Gastrocnemius medialis (tissue), 4 donors: ENCODE results near the gene FBXW11. TPM values are rescaled to one million over a fixed set of nuclear protein-coding genes. Genes with fewer than 3 reads are reported as not detected.

Source experiments
- ATAC-seq, 2 donors: fragments of 150-250 bp; one replicate each; pipeline ENCODE4 v1.9.1; 2016
- DNase-seq, 2 donors: peaks; one replicate each; pipeline ENCODE4 v3.0.0-alpha.2; 2019
- H3K27ac ChIP-seq, 4 donors: fragments of 200-600 bp; sonication (generic); 1 replicate in 1 of 4; 2 replicates in 3 of 4; pipeline ENCODE4 v1.5.1; 2016 to 2018; ENCODE audit warnings: mild to moderate bottlenecking in 2 of 4, moderate library complexity in 1 of 4
- H3K27me3 ChIP-seq, 3 donors: fragments of 200-600 bp; sonication (generic) in 2 of 3; 1 replicate in 1 of 3; 2 replicates in 2 of 3; pipeline versions ENCODE4 v1.5.1 to v1.6.0; 2016 to 2019; ENCODE audit warnings: mild to moderate bottlenecking in 1 of 3, moderate library complexity in 1 of 3
- H3K36me3 ChIP-seq, 2 donors: fragments of 200-600 bp; sonication (generic) in 1 of 2; one replicate each; pipeline ENCODE4 v1.5.1; 2017 to 2018
- H3K4me1 ChIP-seq, 2 donors: fragments of 200-600 bp; sonication (generic) in 1 of 2; one replicate each; pipeline ENCODE4 v1.5.1; 2016 to 2017; ENCODE audit warnings: mild to moderate bottlenecking in 2 of 2
- H3K4me3 ChIP-seq, 4 donors: fragments of 200-600 bp; sonication (generic) in 3 of 4; 1 replicate in 1 of 4; 2 replicates in 3 of 4; pipeline ENCODE4 v1.5.1; 2016 to 2019; ENCODE audit warnings: mild to moderate bottlenecking in 2 of 4
- H3K9me3 ChIP-seq, 3 donors: fragments of 200-600 bp; sonication (generic) in 2 of 3; 1 replicate in 1 of 3; 2 replicates in 2 of 3; pipeline ENCODE4 v1.5.1; 2016 to 2019
- CTCF ChIP-seq, 5 experiments: fragments of 450-650 bp in 3 of 5; fragments of 200-600 bp in 2 of 5; sonication (generic) in 2 of 5; IDR thresholded peaks in 4 of 5; conservative IDR thresholded peaks in 1 of 5; 1 replicate in 4 of 5; 2 replicates in 1 of 5; pipeline ENCODE4 v1.5.1; 2016 to 2019; ENCODE audit warnings: antibody characterized with exemption in 5 of 5, mild to moderate bottlenecking in 3 of 5, moderate library complexity in 3 of 5
- POLR2A ChIP-seq, 2 donors: fragments of 450-650 bp; IDR thresholded peaks; one replicate each; pipeline ENCODE4 v1.6.1; 2017; ENCODE audit warnings: antibody characterized with exemption in 2 of 2, mild to moderate bottlenecking in 2 of 2, moderate library complexity in 2 of 2
- in situ Hi-C, 4 donors: fragments of 200-750 bp; cut with MboI; loops; one replicate each; pipeline versions ENCODE4 v1.15.0 to v1.8.0; 2017; ENCODE audit warnings: low sequenced_read_pairs in 4 of 4
- intact Hi-C: fragments of 100-400 bp; cut with DNase I; formaldehyde crosslinking; loops from one replicate; pipeline ENCODE4 v1.15.1; 2023; ENCODE audit warnings: low total_unique reads
- total RNA-seq, 4 donors: library from RNA; depleted of rRNA; stranded (reverse); fragments of >200 nt; gene quantifications; one replicate each; pipeline versions ENCODE4 v1.1.0 to v1.2.3, GENCODE V29; 2016

Gene FBXW11
- total RNA-seq, 4 donors from 2014 or later, result 68.5 to 80.8 (median 72.2) TPM

- Histone ChIP-seq H3K27ac (no peak overlapping the region), H3K9me3 (no peaks in the 10 kb centered on the region), H3K4me3 (no peak overlapping the region), H3K4me1 (no peaks in the 10 kb centered on the region), H3K36me3 (no peaks in the 10 kb centered on the region), H3K27me3 (no peaks in the 10 kb centered on the region)
- no peak for TF ChIP-seq CTCF (IDR thresholded peaks at IDR 0.05 in 4 of 5, conservative IDR thresholded peaks at IDR 0.05 in 1 of 5)
- TF ChIP-seq POLR2A (IDR thresholded peaks at IDR 0.05), result no peak
- no peak for DNase-seq
- intact Hi-C loops (no loop called here), in situ Hi-C loops (no loop called here)
- ATAC-seq, result no peak
Measured at GRCh38 chr5:172015346-172015745, 8.9 kb upstream of the FBXW11 start.

GRCh38 chr5:172010278-172010677 is 3.8 kb upstream of the FBXW11 start:
- intact Hi-C loops, result no loop called here

GRCh38 chr5:172009536-172010270 is 3.3 kb upstream of the FBXW11 start:
- Histone ChIP-seq H3K9me3 (no peaks in the 10 kb centered on the region), H3K4me1 (peaks cover 19% of the 10 kb centered on the region in 2 donors), H3K27me3 (no peaks in the 10 kb centered on the region), H3K27ac (no peak overlapping the region), H3K36me3 (no peaks in the 10 kb centered on the region), H3K4me3 (no peak overlapping the region)
- intact Hi-C loops (no loop called here), in situ Hi-C loops (no loop called here)
- ATAC-seq (no peak), DNase-seq (no peak)
- TF ChIP-seq POLR2A (IDR thresholded peaks at IDR 0.05) (no peak), CTCF (IDR thresholded peaks at IDR 0.05 in 4 of 5, conservative IDR thresholded peaks at IDR 0.05 in 1 of 5) (no peak)

More at GRCh38 chr5:172010278-172010677, 3.8 kb upstream of the FBXW11 start:
- Histone ChIP-seq H3K4me1 (peaks cover 13 to 14% of the 10 kb centered on the region in 2 donors), H3K27me3 (no peaks in the 10 kb centered on the region), H3K36me3 (no peaks in the 10 kb centered on the region), H3K4me3 (no peak overlapping the region), H3K9me3 (no peaks in the 10 kb centered on the region), H3K27ac (no peak overlapping the region)
- DNase-seq (no peak), ATAC-seq (no peak)
- in situ Hi-C loops, result no loop called here
- TF ChIP-seq CTCF (IDR thresholded peaks at IDR 0.05 in 4 of 5, conservative IDR thresholded peaks at IDR 0.05 in 1 of 5), result no peak
- no peak for TF ChIP-seq POLR2A (IDR thresholded peaks at IDR 0.05)

- in situ Hi-C loops, result no loop called here
Measured at GRCh38 chr5:172008689-172009141, 2.3 kb upstream of the FBXW11 start.

More at GRCh38 chr5:172008689-172009141, 2.3 kb upstream of the FBXW11 start:
- Histone ChIP-seq H3K27me3 (no peaks in the 10 kb centered on the region), H3K36me3 (no peaks in the 10 kb centered on the region), H3K4me1 (peaks cover 29% of the 10 kb centered on the region in 2 donors), H3K9me3 (no peaks in the 10 kb centered on the region), H3K27ac (no peak overlapping the region), H3K4me3 (no peak overlapping the region)
- ATAC-seq (no peak), DNase-seq (no peak)
- intact Hi-C loops, result no loop called here
- TF ChIP-seq CTCF (IDR thresholded peaks at IDR 0.05 in 4 of 5, conservative IDR thresholded peaks at IDR 0.05 in 1 of 5) (no peak), POLR2A (IDR thresholded peaks at IDR 0.05) (no peak)
